ENCODE results near the gene NWD2. TPM values are rescaled to one million over a fixed set of nuclear protein-coding genes. Genes with fewer than 3 reads are reported as not detected.

NWD2 gene
- total RNA-seq, 4 donors from 2014 or later = 0.12 to 0.67 (median 0.15) TPM; not detected in 1

- peaks cover 34% of the 10 kb centered on the region for H3K27me3 ChIP-seq
- H3K27ac ChIP-seq = no peak overlapping the region
- H3K36me3 ChIP-seq = no peaks in the 10 kb centered on the region
- TF ChIP-seq EP300 (IDR thresholded peaks at IDR 0.05) (no peak), POLR2AphosphoS5 (IDR thresholded peaks at IDR 0.05) (no peak), CTCF (IDR thresholded peaks at IDR 0.05) (no peak), POLR2A (IDR thresholded peaks at IDR 0.05) (no peak)
- no peaks in the 10 kb centered on the region for H3K4me1 ChIP-seq
- H3K9me3 ChIP-seq = no peaks in the 10 kb centered on the region
- H3K4me3 ChIP-seq = no peak overlapping the region
- WGBS, 2 donors (ENCODE audit: low coverage in 1 of 2) = 53 to 77% methylated on average over 5 to 8 of the region's 9 CpGs
- ATAC-seq = no peak
These were observed 196.9 kb downstream of the NWD2 start for GRCh38 chr4:37441231-37442061.

- 9 to 18% methylated on average over 1 of the region's 1 CpG for WGBS, 2 donors (ENCODE audit: low coverage in 1 of 2)
- ATAC-seq = no peak
- Histone ChIP-seq H3K4me1 (no peaks in the 10 kb centered on the region), H3K9me3 (no peaks in the 10 kb centered on the region), H3K27me3 (peaks cover 34% of the 10 kb centered on the region), H3K4me3 (no peak overlapping the region), H3K27ac (no peak overlapping the region), H3K36me3 (no peaks in the 10 kb centered on the region)
- TF ChIP-seq EP300 (IDR thresholded peaks at IDR 0.05) (no peak), POLR2A (IDR thresholded peaks at IDR 0.05) (no peak), CTCF (IDR thresholded peaks at IDR 0.05) (no peak), POLR2AphosphoS5 (IDR thresholded peaks at IDR 0.05) (no peak)
These were observed 197.4 kb downstream of the NWD2 start for GRCh38 chr4:37442062-37442323.

GRCh38 chr4:37443137-37443536 lies 198.6 kb downstream of the NWD2 start:
- H3K27me3 ChIP-seq = peaks cover 34% of the 10 kb centered on the region
- no peak overlapping the region for H3K4me3 ChIP-seq
- H3K4me1 ChIP-seq = no peaks in the 10 kb centered on the region
- WGBS, 2 donors (ENCODE audit: low coverage in 1 of 2) = 67 to 76% methylated on average over 3 of the region's 4 CpGs
- H3K9me3 ChIP-seq = no peaks in the 10 kb centered on the region
- ATAC-seq = no peak
- H3K36me3 ChIP-seq = no peaks in the 10 kb centered on the region
- TF ChIP-seq EP300 (IDR thresholded peaks at IDR 0.05) = no peak
- H3K27ac ChIP-seq = no peak overlapping the region

- Histone ChIP-seq H3K27me3 (peaks cover 45% of the 10 kb centered on the region), H3K4me1 (no peaks in the 10 kb centered on the region), H3K9me3 (no peaks in the 10 kb centered on the region), H3K36me3 (no peaks in the 10 kb centered on the region), H3K4me3 (no peak overlapping the region), H3K27ac (no peak overlapping the region)
- TF ChIP-seq POLR2AphosphoS5 (IDR thresholded peaks at IDR 0.05) = no peak
- no peak for TF ChIP-seq EP300 (IDR thresholded peaks at IDR 0.05)
- no peak for TF ChIP-seq CTCF (IDR thresholded peaks at IDR 0.05)
- TF ChIP-seq POLR2A (IDR thresholded peaks at IDR 0.05) = no peak
- 98 to 100% methylated on average over 8 of the region's 9 CpGs for WGBS, 2 donors (ENCODE audit: low coverage in 1 of 2)
- ATAC-seq = no peak
These were observed 200.5 kb downstream of the NWD2 start for GRCh38 chr4:37445023-37445422.

- WGBS, 2 donors (ENCODE audit: low coverage in 1 of 2) = 79 to 92% methylated on average over 8 of the region's 8 CpGs
- H3K27ac ChIP-seq = no peak overlapping the region
- no peak for TF ChIP-seq CTCF (IDR thresholded peaks at IDR 0.05)
- no peak for TF ChIP-seq POLR2A (IDR thresholded peaks at IDR 0.05)
- TF ChIP-seq EP300 (IDR thresholded peaks at IDR 0.05) = no peak
- TF ChIP-seq POLR2AphosphoS5 (IDR thresholded peaks at IDR 0.05) = no peak
- peaks cover 53% of the 10 kb centered on the region for H3K27me3 ChIP-seq
- H3K9me3 ChIP-seq = no peaks in the 10 kb centered on the region
- H3K36me3 ChIP-seq = no peaks in the 10 kb centered on the region
- no peak for ATAC-seq
- H3K4me1 ChIP-seq = no peaks in the 10 kb centered on the region
- H3K4me3 ChIP-seq = no peak overlapping the region
These were observed 201.5 kb downstream of the NWD2 start for GRCh38 chr4:37446016-37446415.

Data from gastroesophageal sphincter (tissue), 4 donors.